ENCODE results near the gene EFCAB11.

Gene EFCAB11

GRCh38 chr14:89869606-89870005, 84.9 kb downstream of the EFCAB11 start:
- no peak overlapping the region for H3K27ac ChIP-seq (ENCODE audit: low read depth, low read length, poor library complexity, severe bottlenecking)
- no peak overlapping the region for H3K4me3 ChIP-seq (ENCODE audit: low read depth, low read length, poor library complexity, severe bottlenecking)
- H4K20me1 ChIP-seq (ENCODE audit: insufficient read depth, low read length) = no peaks in the 10 kb centered on the region
- no peaks in the 10 kb centered on the region for H3K9me2 ChIP-seq (ENCODE audit: low read depth, low read length)
- no peaks in the 10 kb centered on the region for H3K27me3 ChIP-seq (ENCODE audit: insufficient read depth, low read length)
- H3K4me1 ChIP-seq (ENCODE audit: insufficient read depth, low read length, severe bottlenecking) = no peaks in the 10 kb centered on the region
- H3K36me3 ChIP-seq (ENCODE audit: insufficient read depth, low read length) = no peaks in the 10 kb centered on the region
- H3F3A ChIP-seq (ENCODE audit: insufficient read depth, low read length) = no peaks in the 10 kb centered on the region
- no peak for TF ChIP-seq EZH2 (IDR thresholded peaks at IDR 0.05; ENCODE audit: borderline replicate concordance, low read length)
- no peak overlapping the region for H3K4me2 ChIP-seq (ENCODE audit: low read length)
- H3K9me3 ChIP-seq (ENCODE audit: low read length) = no peaks in the 10 kb centered on the region
- no peak overlapping the region for H2AFZ ChIP-seq (ENCODE audit: low read length)
- no peaks in the 10 kb centered on the region for H3K79me2 ChIP-seq (ENCODE audit: insufficient read depth, low read length)
- no peak overlapping the region for H3K9ac ChIP-seq (ENCODE audit: low read length)

DNA sequence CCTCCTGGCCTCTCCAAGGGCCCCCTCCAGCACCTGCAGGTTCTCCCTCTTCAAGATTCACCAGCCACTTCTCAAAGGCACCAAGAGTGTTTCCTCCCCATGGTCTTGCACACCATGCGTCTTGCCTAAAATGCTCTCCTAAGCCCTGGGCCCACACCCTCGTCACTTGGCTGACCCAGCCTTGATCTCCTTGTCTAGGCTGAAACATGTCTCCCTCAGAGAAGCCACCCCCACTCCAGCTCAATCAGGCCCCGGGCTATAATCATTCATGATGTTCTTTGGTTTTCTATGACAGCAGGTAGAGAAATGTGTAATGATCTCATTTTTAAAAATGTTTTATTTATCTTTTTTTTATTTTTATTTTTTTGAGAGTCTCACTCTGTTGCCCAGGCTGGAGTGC, 88.1 kb downstream of the EFCAB11 start:
- Histone ChIP-seq H2AFZ (ENCODE audit: low read length) (no peak overlapping the region), H3K4me2 (ENCODE audit: low read length) (no peak overlapping the region), H3K36me3 (ENCODE audit: insufficient read depth, low read length) (no peaks in the 10 kb centered on the region), H3K4me1 (ENCODE audit: insufficient read depth, low read length, severe bottlenecking) (no peaks in the 10 kb centered on the region), H3K9me2 (ENCODE audit: low read depth, low read length) (no peaks in the 10 kb centered on the region), H3K27ac (ENCODE audit: low read depth, low read length, poor library complexity, severe bottlenecking) (no peak overlapping the region), H3F3A (ENCODE audit: insufficient read depth, low read length) (peaks cover 2% of the 10 kb centered on the region; the same call in 1 of the 2 replicates), H3K9me3 (ENCODE audit: low read length) (no peaks in the 10 kb centered on the region), H3K4me3 (ENCODE audit: low read depth, low read length, poor library complexity, severe bottlenecking) (no peak overlapping the region), H4K20me1 (ENCODE audit: insufficient read depth, low read length) (no peaks in the 10 kb centered on the region), H3K9ac (ENCODE audit: low read length) (no peak overlapping the region), H3K27me3 (ENCODE audit: insufficient read depth, low read length) (no peaks in the 10 kb centered on the region), H3K79me2 (ENCODE audit: insufficient read depth, low read length) (no peaks in the 10 kb centered on the region)
- TF ChIP-seq CTCF (IDR thresholded peaks at IDR 0.05; ENCODE audit: low read length) (no peak), EZH2 (IDR thresholded peaks at IDR 0.05; ENCODE audit: borderline replicate concordance, low read length) (no peak)

GRCh38 chr14:89865153-89865552, 89.4 kb downstream of the EFCAB11 start:
- TF ChIP-seq EZH2 (IDR thresholded peaks at IDR 0.05; ENCODE audit: borderline replicate concordance, low read length) (no peak), CTCF (IDR thresholded peaks at IDR 0.05; ENCODE audit: low read length) (no peak)
- H3K9me3 ChIP-seq (ENCODE audit: low read length) = no peaks in the 10 kb centered on the region
- no peak overlapping the region for H3K9ac ChIP-seq (ENCODE audit: low read length)
- H3K36me3 ChIP-seq (ENCODE audit: insufficient read depth, low read length) = no peaks in the 10 kb centered on the region
- no peak overlapping the region for H3K4me2 ChIP-seq (ENCODE audit: low read length)
- no peak overlapping the region for H2AFZ ChIP-seq (ENCODE audit: low read length)
- H3K4me1 ChIP-seq (ENCODE audit: insufficient read depth, low read length, severe bottlenecking) = no peaks in the 10 kb centered on the region
- H3K27ac ChIP-seq (ENCODE audit: low read depth, low read length, poor library complexity, severe bottlenecking) = no peak overlapping the region
- no peaks in the 10 kb centered on the region for H3K27me3 ChIP-seq (ENCODE audit: insufficient read depth, low read length)
- H3K79me2 ChIP-seq (ENCODE audit: insufficient read depth, low read length) = no peaks in the 10 kb centered on the region
- no peaks in the 10 kb centered on the region for H3K9me2 ChIP-seq (ENCODE audit: low read depth, low read length)
- H3K4me3 ChIP-seq (ENCODE audit: low read depth, low read length, poor library complexity, severe bottlenecking) = no peak overlapping the region
- H4K20me1 ChIP-seq (ENCODE audit: insufficient read depth, low read length) = no peaks in the 10 kb centered on the region
- peaks cover 2% of the 10 kb centered on the region; the same call in 1 of the 2 replicates for H3F3A ChIP-seq (ENCODE audit: insufficient read depth, low read length)

DNA sequence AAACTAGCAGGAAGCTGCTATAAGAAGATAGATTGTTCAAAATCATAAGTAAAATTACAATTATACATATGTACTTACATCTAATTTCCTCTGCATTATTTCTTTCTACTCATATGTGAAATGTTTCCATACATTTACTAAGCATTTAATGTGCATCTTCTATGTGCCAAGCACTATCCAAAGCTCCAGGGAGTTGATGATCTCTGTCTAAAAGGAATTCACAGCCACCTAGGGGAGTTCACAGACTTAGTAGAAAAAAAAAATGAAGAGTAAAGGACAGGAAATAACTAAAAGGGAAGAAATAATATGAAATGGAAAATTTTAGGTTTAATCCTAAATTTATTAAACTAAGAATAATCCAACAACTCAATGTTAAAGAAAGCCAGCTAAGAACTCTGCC, 91.7 kb downstream of the EFCAB11 start:
- Histone ChIP-seq H3K9me3 (ENCODE audit: low read length) (no peaks in the 10 kb centered on the region), H3K4me2 (ENCODE audit: low read length) (no peak overlapping the region), H4K20me1 (ENCODE audit: insufficient read depth, low read length) (no peaks in the 10 kb centered on the region), H3K27me3 (ENCODE audit: insufficient read depth, low read length) (no peaks in the 10 kb centered on the region), H3F3A (ENCODE audit: insufficient read depth, low read length) (peaks cover 2% of the 10 kb centered on the region; the same call in 1 of the 2 replicates), H3K27ac (ENCODE audit: low read depth, low read length, poor library complexity, severe bottlenecking) (no peak overlapping the region), H3K4me1 (ENCODE audit: insufficient read depth, low read length, severe bottlenecking) (no peaks in the 10 kb centered on the region), H3K4me3 (ENCODE audit: low read depth, low read length, poor library complexity, severe bottlenecking) (no peak overlapping the region), H3K79me2 (ENCODE audit: insufficient read depth, low read length) (no peaks in the 10 kb centered on the region), H3K9ac (ENCODE audit: low read length) (no peak overlapping the region), H3K9me2 (ENCODE audit: low read depth, low read length) (no peaks in the 10 kb centered on the region), H2AFZ (ENCODE audit: low read length) (no peak overlapping the region), H3K36me3 (ENCODE audit: insufficient read depth, low read length) (no peaks in the 10 kb centered on the region)
- TF ChIP-seq EZH2 (IDR thresholded peaks at IDR 0.05; ENCODE audit: borderline replicate concordance, low read length) (no peak), CTCF (IDR thresholded peaks at IDR 0.05; ENCODE audit: low read length) (no peak)
